K562 (cell line): ENCODE measurements around the gene B9D2. TPM values are rescaled to one million over a fixed set of nuclear protein-coding genes. Genes with fewer than 3 reads are reported as not detected.

ENCODE experiments used
- CSDE1 ChIP-seq, 2 experiments: fragments of 450-650 bp; IDR thresholded peaks; 2 replicates each; pipeline ENCODE4 v1.6.1; 2016; ENCODE audit warnings: mild to moderate bottlenecking in 1 of 2
- DPF2 ChIP-seq: fragments of 450-650 bp; IDR thresholded peaks from 2 replicates; pipeline ENCODE4 v1.6.1; 2016
- FOSL1 ChIP-seq: fragments of 200-800 bp; sonication (Bioruptor generic); conservative IDR thresholded peaks from 2 replicates; pipeline ENCODE4 v1.6.1; 2016; ENCODE audit warnings: missing genetic modification characterization, missing compliant biosample characterization
- FOXP1 ChIP-seq: sonication (generic); formaldehyde crosslinking; IDR thresholded peaks from 2 replicates; pipeline ENCODE4 v1.8.0; 2022; ENCODE audit warnings: mild to moderate bottlenecking, missing genetic modification reagents
- HES1 ChIP-seq: fragments of 450-650 bp; IDR thresholded peaks from 2 replicates; pipeline ENCODE4 v1.6.1; 2016; ENCODE audit warnings: low read depth, mild to moderate bottlenecking, moderate library complexity
- POLR2G ChIP-seq: fragments of 200-400 bp; formaldehyde crosslinking; IDR thresholded peaks from 2 replicates; pipeline ENCODE4 v1.6.1; 2017; ENCODE audit warnings: low read depth, mild to moderate bottlenecking, antibody characterized with exemption, low read length, moderate library complexity
- RAD51 ChIP-seq: fragments of 450-650 bp; IDR thresholded peaks from 2 replicates; pipeline ENCODE4 v1.7.1; 2016; ENCODE audit warnings: low read depth, mild to moderate bottlenecking, borderline replicate concordance
- RNF2 ChIP-seq: sonication (generic); IDR thresholded peaks from 2 replicates; pipeline ENCODE4 v1.6.1; 2016
- SMAD4 ChIP-seq: fragments of 250-450 bp; sonication (Bioruptor Pico); conservative IDR thresholded peaks from 2 replicates; pipeline ENCODE4 v1.8.0; 2021; ENCODE audit warnings: inconsistent platforms, mild to moderate bottlenecking, moderate library complexity
- SRF ChIP-seq, 2 experiments: fragments of 250-450, 450-650 bp in 1 of 2; sonication (Bioruptor Pico) in 1 of 2; sonication (generic) in 1 of 2; formaldehyde crosslinking; IDR thresholded peaks; 2 replicates each; pipeline versions ENCODE4 v1.5.0 to v1.5.1; 2020 to 2022; ENCODE audit warnings: mild to moderate bottlenecking in 1 of 2, missing genetic modification reagents in 1 of 2
- TGIF2 ChIP-seq: sonication (generic); formaldehyde crosslinking; IDR thresholded peaks from 2 replicates; pipeline ENCODE4 v1.8.1; 2022; ENCODE audit warnings: mild to moderate bottlenecking, missing genetic modification reagents, moderate library complexity
- VEZF1 ChIP-seq: fragments of 200-800 bp; sonication (Bioruptor generic); IDR thresholded peaks from 2 replicates; pipeline ENCODE4 v1.6.1; 2017; ENCODE audit warnings: missing genetic modification characterization, missing compliant biosample characterization
- ZBTB40 ChIP-seq, 2 experiments: fragments of 450-650 bp in 1 of 2; sonication (generic) in 1 of 2; formaldehyde crosslinking in 1 of 2; IDR thresholded peaks; 2 replicates each; pipeline versions ENCODE4 v1.7.1 to v1.9.0; 2016 to 2022; ENCODE audit warnings: inconsistent platforms in 1 of 2, mild to moderate bottlenecking in 1 of 2, missing genetic modification reagents in 1 of 2
- ZNF764 ChIP-seq: fragments of 250-450 bp; sonication (Bioruptor Pico); IDR thresholded peaks from 2 replicates; pipeline ENCODE4 v1.4.0; 2020; ENCODE audit warnings: low read depth, mild to moderate bottlenecking, moderate library complexity
- polyA plus RNA-seq, 8 experiments: library from polyadenylated mRNA; depleted of rRNA in 4 of 8; stranded (reverse) in 5 of 8; unstranded in 3 of 8; fragments of >200 nt; fragmentation: Nextera tagmentation in 2 of 8; fragmentation: Illumina TruSeq in 1 of 8; extraction: Ambion mirVana in 2 of 8; extraction: Trizol in 1 of 8; gene quantifications; 2 replicates each; pipeline versions ENCODE4 v1.2.1 to v1.2.3, GENCODE V29; 2011 to 2014; ENCODE audit warnings: inconsistent platforms in 1 of 8, missing spikeins in 1 of 8
- total RNA-seq, 7 experiments: library from RNA; depleted of rRNA in 6 of 7; stranded (reverse); fragments of >200 nt in 6 of 7; fragmentation: Illumina TruSeq in 2 of 7; extraction: Trizol in 2 of 7; gene quantifications; 2 replicates each; pipeline versions ENCODE4 v1.2.1 to v1.2.3, GENCODE V29; 2011 to 2021; ENCODE audit warnings: low replicate concordance in 1 of 7

Gene B9D2
- total and polyA plus RNA-seq, 9 of the 15 experiments (the other 6 are each of a cell fraction or from before 2014, with no cell fraction given) = 0.83 to 6.9 (median 2.8) TPM

GRCh38 chr19:41397086-41398049, 33.4 kb upstream of the B9D2 start, which contains the start of the genes BCKDHA and EXOSC5 (continued):
- TF ChIP-seq RAD51 = peak; percentile 80
- TF ChIP-seq SMAD4 (CRISPR knock-in tag) = peak; percentile 53
- peak; percentile 49; the same call in 1 of the 2 replicates for TF ChIP-seq ZBTB40 (IDR thresholded peaks at IDR 0.05)
- no peak for TF ChIP-seq ZBTB40 (CRISPR knock-in tag; IDR thresholded peaks at IDR 0.05)
- TF ChIP-seq RNF2 = peak; percentile 6; the same call in 1 of the 2 replicates
- TF ChIP-seq ZNF764 = peak; percentile 52; the same call in 1 of the 2 replicates
- TF ChIP-seq HES1 = 0 out of 2 replicates have a peak, but pooled peaks have one; percentile 26
- peak in 1 of 2 experiments; percentile 70; a peak in 1 of 4 replicates for TF ChIP-seq SRF (CRISPR knock-in tag; IDR thresholded peaks at IDR 0.05)
- TF ChIP-seq CSDE1 (IDR thresholded peaks at IDR 0.05) = peak in 1 of 2 experiments; percentile 33; a peak in 1 of 4 replicates
- no peak for TF ChIP-seq DPF2
- TF ChIP-seq FOXP1 (CRISPR knock-in tag) = peak; percentile 65; the same call in 1 of the 2 replicates
- peak; percentile 96; the same call in 1 of the 2 replicates for TF ChIP-seq TGIF2 (CRISPR knock-in tag)
- TF ChIP-seq VEZF1 = peak; percentile 50
- 0 out of 2 replicates have a peak, but pooled peaks have one; percentile 9 for TF ChIP-seq FOSL1
- TF ChIP-seq POLR2G = peak; percentile 88
